SK-N-SH (cell line): ENCODE data around the gene GRB10.

ENCODE experiments used
- CTCF ChIP-seq: fragments of 200-600 bp; sonication (generic); IDR thresholded peaks from 2 replicates; pipeline ENCODE4 v1.6.1; 2017; ENCODE audit warnings: antibody characterized with exemption, mild to moderate bottlenecking, moderate library complexity
- EZH2phosphoT487 ChIP-seq: fragments of 200-600 bp; sonication (generic); IDR thresholded peaks from 2 replicates; pipeline ENCODE4 v1.6.1; 2017; ENCODE audit warnings: low read depth, mixed run types, mild to moderate bottlenecking, antibody characterized with exemption, moderate library complexity, borderline replicate concordance
- JUND ChIP-seq: IDR thresholded peaks from 2 replicates; pipeline ENCODE4 v1.4.0; 2012
- NRF1 ChIP-seq: IDR thresholded peaks from 2 replicates; pipeline ENCODE4 v1.6.1; 2012; ENCODE audit warnings: low read depth, mild to moderate bottlenecking, low read length
- SMC3 ChIP-seq: IDR thresholded peaks from 2 replicates; pipeline ENCODE4 v1.6.1; 2012; ENCODE audit warnings: low read depth, low read length, improper control_type of control experiment

- no peak for TF ChIP-seq CTCF
- no peak for TF ChIP-seq SMC3
- TF ChIP-seq NRF1: no peak
- TF ChIP-seq EZH2phosphoT487: no peak
- TF ChIP-seq JUND: no peak
These were observed 24.8 kb downstream of the GRB10 start for GRCh38 chr7:50757703-50758390.
